Activated T-helper 1 cell treated with anti-CD3 and anti-CD28 coated beads, Interleukin-2, amount 50 U/mL, for 16 hours (primary cell): ENCODE measurements around the gene CPB2.

Source experiments
- DNase-seq, 2 donors: peaks; one replicate each; pipeline ENCODE4 v3.0.0-alpha.2; 2020; ENCODE audit warnings: low read depth in 1 of 2, low spot score in 1 of 2

The CPB2 gene

GRCh38 chr13:46053162-46054012 lies 51.4 kb downstream of the CPB2 start:
- DNase-seq, result no peak

- peak; percentile 82 to 86 for DNase-seq
Measured at GRCh38 chr13:46052319-46053161, 52.3 kb downstream of the CPB2 start, which contains the start of gene ZC3H13. Gene ZC3H13 (minus strand): TSS chr13:46052746. CDS start chr13:46045507, 7,239 bp downstream.

- DNase-seq, result no peak
Measured at GRCh38 chr13:46051968-46052318, 52.9 kb downstream of the CPB2 start.

- no peak for DNase-seq
Measured at GRCh38 chr13:46050771-46051170, 54.1 kb downstream of the CPB2 start.

- DNase-seq, result no peak
Measured at GRCh38 chr13:46045424-46045823, 59.4 kb downstream of the CPB2 start.

- no peak for DNase-seq
Measured at GRCh38 chr13:46043647-46044046, 61.2 kb downstream of the CPB2 start.

- DNase-seq, result no peak
Measured at GRCh38 chr13:46041419-46041839, 63.4 kb downstream of the CPB2 start.

- DNase-seq, result no peak
Measured at GRCh38 chr13:46040763-46041162, 64.1 kb downstream of the CPB2 start.

GRCh38 chr13:46039411-46040182 lies 65.2 kb downstream of the CPB2 start:
- DNase-seq, result no peak

- DNase-seq, result no peak
Measured at GRCh38 chr13:46038296-46038695, 66.5 kb downstream of the CPB2 start.

- no peak for DNase-seq
Measured at GRCh38 chr13:46035066-46035465, 69.8 kb downstream of the CPB2 start.

- DNase-seq, result no peak
Measured at GRCh38 chr13:46032341-46032740, 72.5 kb downstream of the CPB2 start.

GRCh38 chr13:46031581-46032263 lies 73.1 kb downstream of the CPB2 start:
- no peak for DNase-seq

GRCh38 chr13:46025157-46025556 lies 79.7 kb downstream of the CPB2 start:
- DNase-seq, result no peak

- no peak for DNase-seq
Measured at GRCh38 chr13:46022481-46022880, 82.4 kb downstream of the CPB2 start.

GRCh38 chr13:46016216-46016615 lies 88.6 kb downstream of the CPB2 start:
- DNase-seq, result no peak

GRCh38 chr13:46015366-46015765 lies 89.5 kb downstream of the CPB2 start:
- no peak for DNase-seq

GRCh38 chr13:46012404-46012803 lies 92.4 kb downstream of the CPB2 start:
- no peak for DNase-seq

GRCh38 chr13:46010148-46010547 lies 94.7 kb downstream of the CPB2 start:
- DNase-seq, result no peak

GRCh38 chr13:46008631-46009030 lies 96.2 kb downstream of the CPB2 start:
- no peak for DNase-seq
